HL-60 (cell line): ENCODE measurements around the gene SLC52A1.

Experiments
- DNase-seq, 2 experiments: peaks; one replicate each; pipeline ENCODE4 v3.0.0-alpha.2; 2010 to 2020; ENCODE audit warnings: low read depth in 1 of 2, low spot score in 1 of 2
- H3K27ac ChIP-seq: fragments of 250-450 bp; sonication (Bioruptor Pico); replicated peaks from 2 replicates; pipeline ENCODE4 v1.5.1; 2020; ENCODE audit warnings: mild to moderate bottlenecking, moderate library complexity
- H3K27me3 ChIP-seq: fragments of 250-450 bp; sonication (Bioruptor Pico); 2 replicates; pipeline ENCODE4 v1.5.1; 2021; ENCODE audit warnings: mild to moderate bottlenecking, moderate library complexity; ENCODE audit not compliant: insufficient read depth, poor library complexity, severe bottlenecking
- H3K4me3 ChIP-seq: replicated peaks from 2 replicates; pipeline ENCODE4 v1.5.1; 2011; ENCODE audit warnings: mild to moderate bottlenecking, control low read depth, low read length; ENCODE audit not compliant: insufficient read depth
- GABPA ChIP-seq: IDR thresholded peaks from 2 replicates; pipeline ENCODE4 v1.6.1; 2012; ENCODE audit warnings: low read depth
- POLR2AphosphoS5 ChIP-seq: IDR thresholded peaks from 2 replicates; pipeline ENCODE4 v1.6.1; 2012; ENCODE audit warnings: low read depth
- SPI1 ChIP-seq: IDR thresholded peaks from 2 replicates; pipeline ENCODE4 v1.6.1; 2012; ENCODE audit warnings: low read depth, mild to moderate bottlenecking, borderline replicate concordance
- TF ChIP-seq, protein P1 (sequence below): IDR thresholded peaks from 2 replicates; pipeline ENCODE4 v1.6.1; 2012; ENCODE audit warnings: low read depth; ENCODE audit not compliant: insufficient replicate concordance
- TF ChIP-seq, protein P2 (sequence below): IDR thresholded peaks from one replicate; pipeline ENCODE4 v1.5.1; 2011; ENCODE audit warnings: low read length, control low read depth, inconsistent platforms; ENCODE audit not compliant: insufficient read depth

Gene SLC52A1

GRCh38 chr17:4997302-4998026 lies 37.8 kb downstream of the SLC52A1 start, which contains the start of the genes INCA1 and KIF1C:
TSS of gene INCA1 (minus strand) at chr17:4997522. CDS start at chr17:4994437, 3,085 bp downstream.
TSS of gene KIF1C (plus strand) at chr17:4997950. CDS start at chr17:5000247, 2,297 bp downstream.
- H3K4me3 ChIP-seq, result peak within 1 kb of the TSS; percentile 68
- peak within 1 kb of the TSS; percentile 88 for H3K27ac ChIP-seq
- peak; percentile 47 to 79 for DNase-seq
- H3K27me3 ChIP-seq, result no peaks in the 10 kb centered on the region
- TF ChIP-seq, protein P1, sequence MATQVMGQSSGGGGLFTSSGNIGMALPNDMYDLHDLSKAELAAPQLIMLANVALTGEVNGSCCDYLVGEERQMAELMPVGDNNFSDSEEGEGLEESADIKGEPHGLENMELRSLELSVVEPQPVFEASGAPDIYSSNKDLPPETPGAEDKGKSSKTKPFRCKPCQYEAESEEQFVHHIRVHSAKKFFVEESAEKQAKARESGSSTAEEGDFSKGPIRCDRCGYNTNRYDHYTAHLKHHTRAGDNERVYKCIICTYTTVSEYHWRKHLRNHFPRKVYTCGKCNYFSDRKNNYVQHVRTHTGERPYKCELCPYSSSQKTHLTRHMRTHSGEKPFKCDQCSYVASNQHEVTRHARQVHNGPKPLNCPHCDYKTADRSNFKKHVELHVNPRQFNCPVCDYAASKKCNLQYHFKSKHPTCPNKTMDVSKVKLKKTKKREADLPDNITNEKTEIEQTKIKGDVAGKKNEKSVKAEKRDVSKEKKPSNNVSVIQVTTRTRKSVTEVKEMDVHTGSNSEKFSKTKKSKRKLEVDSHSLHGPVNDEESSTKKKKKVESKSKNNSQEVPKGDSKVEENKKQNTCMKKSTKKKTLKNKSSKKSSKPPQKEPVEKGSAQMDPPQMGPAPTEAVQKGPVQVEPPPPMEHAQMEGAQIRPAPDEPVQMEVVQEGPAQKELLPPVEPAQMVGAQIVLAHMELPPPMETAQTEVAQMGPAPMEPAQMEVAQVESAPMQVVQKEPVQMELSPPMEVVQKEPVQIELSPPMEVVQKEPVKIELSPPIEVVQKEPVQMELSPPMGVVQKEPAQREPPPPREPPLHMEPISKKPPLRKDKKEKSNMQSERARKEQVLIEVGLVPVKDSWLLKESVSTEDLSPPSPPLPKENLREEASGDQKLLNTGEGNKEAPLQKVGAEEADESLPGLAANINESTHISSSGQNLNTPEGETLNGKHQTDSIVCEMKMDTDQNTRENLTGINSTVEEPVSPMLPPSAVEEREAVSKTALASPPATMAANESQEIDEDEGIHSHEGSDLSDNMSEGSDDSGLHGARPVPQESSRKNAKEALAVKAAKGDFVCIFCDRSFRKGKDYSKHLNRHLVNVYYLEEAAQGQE, result no peak
- TF ChIP-seq, protein P2, sequence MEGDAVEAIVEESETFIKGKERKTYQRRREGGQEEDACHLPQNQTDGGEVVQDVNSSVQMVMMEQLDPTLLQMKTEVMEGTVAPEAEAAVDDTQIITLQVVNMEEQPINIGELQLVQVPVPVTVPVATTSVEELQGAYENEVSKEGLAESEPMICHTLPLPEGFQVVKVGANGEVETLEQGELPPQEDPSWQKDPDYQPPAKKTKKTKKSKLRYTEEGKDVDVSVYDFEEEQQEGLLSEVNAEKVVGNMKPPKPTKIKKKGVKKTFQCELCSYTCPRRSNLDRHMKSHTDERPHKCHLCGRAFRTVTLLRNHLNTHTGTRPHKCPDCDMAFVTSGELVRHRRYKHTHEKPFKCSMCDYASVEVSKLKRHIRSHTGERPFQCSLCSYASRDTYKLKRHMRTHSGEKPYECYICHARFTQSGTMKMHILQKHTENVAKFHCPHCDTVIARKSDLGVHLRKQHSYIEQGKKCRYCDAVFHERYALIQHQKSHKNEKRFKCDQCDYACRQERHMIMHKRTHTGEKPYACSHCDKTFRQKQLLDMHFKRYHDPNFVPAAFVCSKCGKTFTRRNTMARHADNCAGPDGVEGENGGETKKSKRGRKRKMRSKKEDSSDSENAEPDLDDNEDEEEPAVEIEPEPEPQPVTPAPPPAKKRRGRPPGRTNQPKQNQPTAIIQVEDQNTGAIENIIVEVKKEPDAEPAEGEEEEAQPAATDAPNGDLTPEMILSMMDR, result no peak
- TF ChIP-seq GABPA (no peak), POLR2AphosphoS5 (no peak), SPI1 (no peak)

- no peak for TF ChIP-seq POLR2AphosphoS5
- no peak for TF ChIP-seq SPI1
- no peak for TF ChIP-seq GABPA
- TF ChIP-seq, protein P2, result no peak
- TF ChIP-seq, protein P1, result no peak
- no peak overlapping the region for H3K27ac ChIP-seq
- H3K4me3 ChIP-seq, result no peak overlapping the region
- DNase-seq, result no peak
- no peaks in the 10 kb centered on the region for H3K27me3 ChIP-seq
Observed at GRCh38 chr17:4994081-4994595, 41.1 kb downstream of the SLC52A1 start.

DNA sequence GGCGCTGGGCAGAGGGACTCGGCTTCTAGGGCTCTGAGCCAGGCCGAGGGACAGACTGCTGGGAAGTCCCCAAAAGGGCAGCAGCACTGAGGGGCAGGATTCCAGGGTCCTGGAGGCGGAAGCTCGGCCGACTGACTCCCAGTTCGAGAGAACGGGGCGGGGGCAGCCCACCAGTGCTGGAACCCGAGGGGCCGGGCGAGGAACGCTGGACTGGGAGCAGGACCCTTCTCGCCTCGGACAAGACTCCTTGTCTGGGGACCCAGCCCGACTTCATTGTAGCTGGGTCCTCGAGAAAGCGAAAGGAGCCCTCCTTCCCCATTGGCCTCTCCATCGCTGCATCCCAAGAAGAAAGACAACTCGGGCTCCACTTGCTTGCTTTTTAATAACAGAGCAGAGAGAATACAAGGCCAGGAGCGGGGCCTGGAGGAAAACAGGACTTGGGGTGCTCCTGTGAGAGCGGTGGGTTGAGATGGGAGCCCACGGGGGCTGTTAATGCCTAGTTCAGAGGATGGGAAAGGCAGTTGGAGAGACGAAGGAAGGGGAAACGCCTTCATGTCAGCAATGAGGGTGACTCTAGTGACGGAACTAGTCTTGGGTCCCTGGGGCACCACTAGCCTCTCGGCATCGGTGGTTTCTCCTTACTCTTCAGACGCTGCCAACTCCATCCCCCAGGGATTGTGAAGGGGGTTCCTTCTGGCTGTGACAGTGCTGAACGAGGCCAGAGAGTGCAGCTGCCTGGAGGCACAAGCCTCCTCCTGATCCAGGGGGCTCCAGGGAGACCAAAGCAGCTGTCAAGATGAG lies 47.3 kb downstream of the SLC52A1 start:
- Histone ChIP-seq H3K27ac (peak overlapping the region; percentile 55), H3K4me3 (peak overlapping the region; percentile 69), H3K27me3 (no peaks in the 10 kb centered on the region)
- no peak for TF ChIP-seq SPI1
- TF ChIP-seq, protein P2, result no peak
- no peak for DNase-seq
